ENCODE measurements around the gene NR2C1. TPM values are rescaled to one million over a fixed set of nuclear protein-coding genes. Genes with fewer than 3 reads are reported as not detected.

Gene NR2C1
- total RNA-seq, 3 donors from 2014 or later (not counting 1 experiment from before 2014, with no cell fraction given), result 41.4 to 58.5 (median 46.9) TPM

- H3K9me3 Mint-ChIP-seq, result no peaks in the 10 kb centered on the region
- TF ChIP-seq CTCF (IDR thresholded peaks at IDR 0.05), result no peak
- WGBS (ENCODE audit: insufficient coverage), result 96% methylated on average over 3 of the region's 4 CpGs
- H3K27me3 ChIP-seq (ENCODE audit: control insufficient read depth, insufficient read depth, low read length), result no peaks in the 10 kb centered on the region
- intact Hi-C loops (cut with micrococcal nuclease), result no loop called here
- H3K27ac ChIP-seq (ENCODE audit: low read length), result no peak overlapping the region
- H3K36me3 ChIP-seq (ENCODE audit: control insufficient read depth, insufficient read depth, low read length), result peaks cover 47% of the 10 kb centered on the region
- no peak for DNase-seq
- H3K4me1 Mint-ChIP-seq, result no peaks in the 10 kb centered on the region
- no peaks in the 10 kb centered on the region for H3K4me1 ChIP-seq (ENCODE audit: control insufficient read depth, insufficient read depth, low read length)
- H3K27ac Mint-ChIP-seq, result no peak overlapping the region
- no peak for ATAC-seq
- H3K9me3 ChIP-seq (ENCODE audit: control insufficient read depth, insufficient read depth, low read length), result no peaks in the 10 kb centered on the region
- no peaks in the 10 kb centered on the region for H3K27me3 Mint-ChIP-seq (ENCODE audit: low read depth in 2 of 2)
- no peak overlapping the region for H3K4me3 ChIP-seq (ENCODE audit: low read length)
- H3K4me3 Mint-ChIP-seq, result no peak overlapping the region
- H3K36me3 Mint-ChIP-seq, result peaks cover 8% of the 10 kb centered on the region
Observed at GRCh38 chr12:95051241-95051640, 22.2 kb downstream of the NR2C1 start.

GRCh38 chr12:95037906-95038305 is 35.5 kb downstream of the NR2C1 start:
- Histone ChIP-seq H3K27me3 (ENCODE audit: control insufficient read depth, insufficient read depth, low read length) (no peaks in the 10 kb centered on the region), H3K36me3 (ENCODE audit: control insufficient read depth, insufficient read depth, low read length) (peaks cover 26% of the 10 kb centered on the region), H3K27ac (ENCODE audit: low read length) (no peak overlapping the region), H3K4me3 (ENCODE audit: low read length) (no peak overlapping the region), H3K9me3 (ENCODE audit: control insufficient read depth, insufficient read depth, low read length) (no peaks in the 10 kb centered on the region), H3K4me1 (ENCODE audit: control insufficient read depth, insufficient read depth, low read length) (no peaks in the 10 kb centered on the region)
- DNase-seq (no peak), ATAC-seq (no peak)
- no peak overlapping the region for H3K27ac Mint-ChIP-seq
- no peaks in the 10 kb centered on the region for H3K36me3 Mint-ChIP-seq
- no peak overlapping the region for H3K4me3 Mint-ChIP-seq
- H3K27me3 Mint-ChIP-seq (ENCODE audit: low read depth in 2 of 2), result no peaks in the 10 kb centered on the region
- no CpG with 5 or more reads among the region's 2 CpGs for WGBS (ENCODE audit: insufficient coverage)
- peaks cover 20 to 22% of the 10 kb centered on the region in 2 donors for H3K4me1 Mint-ChIP-seq
- intact Hi-C loops (cut with micrococcal nuclease), result no loop called here
- no peaks in the 10 kb centered on the region for H3K9me3 Mint-ChIP-seq
- no peak for TF ChIP-seq CTCF (IDR thresholded peaks at IDR 0.05)

GRCh38 chr12:95034750-95035149 is 38.7 kb downstream of the NR2C1 start:
- peak overlapping the region; percentile 48 to 67 for H3K27ac Mint-ChIP-seq
- H3K27me3 ChIP-seq (ENCODE audit: control insufficient read depth, insufficient read depth, low read length), result no peaks in the 10 kb centered on the region

More at GRCh38 chr12:95034750-95035149, 38.7 kb downstream of the NR2C1 start:
- intact Hi-C loops (cut with micrococcal nuclease), result no loop called here
- no peak overlapping the region for H3K27ac ChIP-seq (ENCODE audit: low read length)
- H3K4me1 ChIP-seq (ENCODE audit: control insufficient read depth, insufficient read depth, low read length), result no peaks in the 10 kb centered on the region
- Mint-ChIP-seq H3K27me3 (ENCODE audit: low read depth in 2 of 2) (no peaks in the 10 kb centered on the region), H3K4me3 (no peak overlapping the region), H3K4me1 (peaks cover 11 to 12% of the 10 kb centered on the region in 2 donors), H3K9me3 (no peaks in the 10 kb centered on the region), H3K36me3 (no peaks in the 10 kb centered on the region)
- H3K4me3 ChIP-seq (ENCODE audit: low read length), result no peak overlapping the region
- WGBS (ENCODE audit: insufficient coverage), result no CpG with 5 or more reads among the region's 1 CpG
- H3K9me3 ChIP-seq (ENCODE audit: control insufficient read depth, insufficient read depth, low read length), result no peaks in the 10 kb centered on the region
- H3K36me3 ChIP-seq (ENCODE audit: control insufficient read depth, insufficient read depth, low read length), result peaks cover 36% of the 10 kb centered on the region
- no peak for TF ChIP-seq CTCF (IDR thresholded peaks at IDR 0.05)
- DNase-seq, result no peak
- no peak for ATAC-seq

Measured in natural killer cell (primary cell).